HG02610 (cell line): ENCODE measurements around the gene AP5Z1.

Experiments used
- ATAC-seq: cut with Tn5 transposase; IDR thresholded peaks from one replicate; pipeline ENCODE4 v1.9.1; 2021; ENCODE audit warnings: mild to moderate bottlenecking, moderate library complexity; ENCODE audit not compliant: unreplicated experiment

AP5Z1 gene

GRCh38 chr7:4837803-4838625, 62.6 kb downstream of the AP5Z1 start:
- no peak for ATAC-seq

- ATAC-seq: no peak
Measured at GRCh38 chr7:4838626-4839334, 63.4 kb downstream of the AP5Z1 start.

- no peak for ATAC-seq
Measured at GRCh38 chr7:4840079-4840501, 64.7 kb downstream of the AP5Z1 start.
